CD4-positive, alpha-beta T cell treated with Interleukin-21 for 1 hour (primary cell): ENCODE results near the gene STAP2.

Experiments used
- DNase-seq: peaks from one replicate; pipeline ENCODE4 v3.0.0-alpha.2; 2020

STAP2 gene

GRCh38 chr19:4369888-4370260 lies 31.2 kb upstream of the STAP2 start:
- peak; percentile 78 for DNase-seq

- DNase-seq, result peak; percentile 86
Measured at GRCh38 chr19:4369109-4369887, 30.7 kb upstream of the STAP2 start.

GRCh38 chr19:4368128-4368820 lies 29.6 kb upstream of the STAP2 start:
- DNase-seq, result no peak

- no peak for DNase-seq
Measured at GRCh38 chr19:4367781-4368127, 29.1 kb upstream of the STAP2 start.

GRCh38 chr19:4367336-4367723 lies 28.7 kb upstream of the STAP2 start:
- DNase-seq, result no peak

- DNase-seq, result no peak
Measured at GRCh38 chr19:4366666-4367335, 28.2 kb upstream of the STAP2 start.

- no peak for DNase-seq
Measured at GRCh38 chr19:4365791-4366665, 27.4 kb upstream of the STAP2 start.

GRCh38 chr19:4365341-4365740 lies 26.7 kb upstream of the STAP2 start:
- no peak for DNase-seq

- no peak for DNase-seq
Measured at GRCh38 chr19:4363571-4364304, 25.1 kb upstream of the STAP2 start.

GRCh38 chr19:4362831-4363545 lies 24.4 kb upstream of the STAP2 start:
- no peak for DNase-seq

GRCh38 chr19:4362101-4362828 lies 23.6 kb upstream of the STAP2 start:
- DNase-seq, result no peak

GRCh38 chr19:4361152-4362046 lies 22.8 kb upstream of the STAP2 start:
- DNase-seq, result no peak

- no peak for DNase-seq
Measured at GRCh38 chr19:4360641-4361151, 22.1 kb upstream of the STAP2 start.

GRCh38 chr19:4360081-4360569 lies 21.5 kb upstream of the STAP2 start:
- no peak for DNase-seq

GRCh38 chr19:4359627-4360000 lies 21.0 kb upstream of the STAP2 start:
- DNase-seq, result no peak

- DNase-seq, result no peak
Measured at GRCh38 chr19:4358709-4359626, 20.3 kb upstream of the STAP2 start.

GRCh38 chr19:4357921-4358326 lies 19.3 kb upstream of the STAP2 start:
- DNase-seq, result no peak

- no peak for DNase-seq
Measured at GRCh38 chr19:4357095-4357797, 18.6 kb upstream of the STAP2 start.
